Activated T-cell treated with anti-CD3 and anti-CD28 coated beads for 1 hour (primary cell): ENCODE data around the gene TTC31.

Experiments
- DNase-seq: peaks from one replicate; pipeline ENCODE4 v3.0.0-alpha.2; 2020; ENCODE audit warnings: low read depth

The TTC31 gene

DNA sequence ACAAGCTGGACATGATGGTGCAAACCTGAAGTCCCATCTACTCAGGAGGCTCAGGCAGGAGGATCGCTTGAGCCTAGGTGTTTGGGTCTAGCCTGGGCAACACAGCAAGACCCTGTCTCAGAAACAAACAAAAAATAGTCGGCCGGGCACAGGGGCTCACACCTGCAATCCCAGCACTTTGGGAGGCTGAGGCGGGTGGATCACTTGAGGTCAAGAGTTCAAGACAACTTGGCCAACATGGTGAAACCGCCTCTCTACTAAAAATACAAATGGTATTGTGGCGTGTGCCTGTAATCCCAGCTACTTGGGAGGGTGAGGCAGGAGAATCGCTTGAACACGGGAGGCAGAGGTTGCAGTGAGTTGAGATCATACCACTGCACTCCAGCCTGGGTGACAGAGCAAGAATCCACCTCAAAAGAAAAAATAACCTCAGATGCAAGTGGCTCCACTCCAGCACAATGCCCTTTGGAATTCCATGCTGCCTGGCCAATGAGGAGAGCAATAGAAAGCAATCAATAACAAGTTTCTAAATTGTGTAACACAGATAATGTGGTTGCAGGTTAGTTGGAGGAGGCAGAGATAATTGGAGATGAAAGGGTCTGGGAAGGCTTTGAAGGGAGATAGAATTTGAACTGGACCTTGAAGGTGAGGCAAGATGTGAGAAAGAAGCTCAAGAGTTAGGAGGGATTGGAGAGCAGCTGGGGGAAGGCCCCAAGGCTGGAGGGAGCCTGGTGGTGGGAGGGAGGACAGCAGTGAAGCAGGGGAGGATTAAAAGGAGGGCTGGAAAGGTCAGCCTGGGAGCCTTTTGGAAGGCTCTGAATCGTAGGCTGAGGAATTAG, 6.0 kb downstream of the TTC31 start:
- DNase-seq: no peak

DNA sequence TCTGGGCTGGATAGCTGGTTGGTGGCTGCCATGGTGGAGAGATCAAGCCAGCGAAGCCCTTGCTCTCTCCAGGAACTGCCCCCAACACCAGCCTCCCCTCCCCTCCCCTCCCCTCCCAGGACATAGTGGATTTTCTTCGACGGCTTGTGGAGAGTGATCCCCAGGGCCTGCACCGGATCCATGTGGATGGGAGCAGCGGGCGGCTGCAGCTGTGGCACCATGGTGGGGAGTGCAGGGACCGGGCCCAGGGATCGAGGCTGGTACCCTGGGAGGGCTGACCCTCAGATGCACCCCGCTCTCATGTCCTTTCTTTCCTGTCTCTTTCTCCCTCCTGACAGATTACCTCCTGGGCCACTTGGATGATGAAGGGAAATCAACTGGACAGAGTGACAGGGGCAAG, 7.0 kb downstream of the TTC31 start:
- no peak for DNase-seq

DNA sequence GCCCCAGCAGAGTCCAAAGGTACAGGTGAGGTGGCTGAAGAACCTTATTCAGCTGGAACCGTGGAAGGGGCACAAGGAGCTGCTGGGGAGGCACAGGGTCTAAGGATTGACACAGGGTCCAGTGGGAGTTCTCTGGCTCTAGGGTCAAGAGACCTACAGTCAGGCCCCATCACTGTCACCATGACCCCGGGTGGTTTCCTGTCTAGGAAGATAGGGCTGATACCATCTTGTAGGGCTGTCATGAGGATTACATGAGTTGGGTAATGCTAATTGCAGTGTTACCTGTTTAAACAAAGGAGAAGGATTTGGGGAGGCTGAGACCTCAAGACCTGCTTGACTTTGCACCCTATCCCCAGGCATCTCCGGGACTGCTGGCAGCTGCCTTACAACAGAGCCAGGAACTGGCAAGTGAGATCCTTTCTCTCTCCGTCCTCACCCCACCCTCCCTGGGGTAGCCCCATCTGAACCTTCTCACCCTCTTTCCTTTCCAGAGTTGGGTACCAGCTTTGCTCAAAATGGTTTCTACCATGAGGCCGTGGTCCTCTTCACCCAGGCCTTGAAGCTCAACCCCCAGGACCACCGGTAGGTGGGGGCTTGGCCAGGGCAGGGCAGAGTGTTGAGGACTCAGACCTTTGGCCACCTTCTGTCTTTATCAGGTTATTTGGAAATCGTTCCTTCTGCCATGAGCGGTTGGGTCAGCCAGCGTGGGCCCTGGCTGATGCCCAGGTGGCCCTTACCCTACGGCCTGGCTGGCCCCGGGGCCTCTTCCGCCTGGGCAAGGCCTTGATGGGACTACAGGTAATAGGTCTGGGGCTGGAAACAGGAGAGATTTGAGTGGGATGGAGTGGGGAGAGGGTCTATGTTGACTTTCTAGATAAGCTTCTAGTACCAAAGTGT, 9.0 kb downstream of the TTC31 start:
- no peak for DNase-seq

DNA sequence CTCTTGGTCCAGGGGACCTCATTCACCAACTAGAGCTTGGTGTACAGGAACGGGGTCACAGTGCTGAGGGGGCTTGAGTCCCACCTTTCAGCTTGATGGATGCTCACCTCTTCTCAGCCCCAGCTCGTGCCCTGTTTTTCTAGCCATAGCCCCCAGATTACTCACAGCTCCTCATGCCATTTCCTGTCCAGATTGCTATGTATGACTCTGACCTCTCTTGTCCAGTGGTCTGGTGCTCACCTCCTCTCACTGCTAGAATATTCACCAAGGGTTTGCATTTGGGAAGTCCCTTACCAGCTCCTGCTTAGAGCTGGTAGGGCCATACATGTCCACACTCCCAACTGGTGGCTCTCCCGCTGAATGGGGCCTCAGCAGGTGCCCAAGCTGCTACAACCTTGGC, 10.7 kb downstream of the TTC31 start:
- no peak for DNase-seq

DNA sequence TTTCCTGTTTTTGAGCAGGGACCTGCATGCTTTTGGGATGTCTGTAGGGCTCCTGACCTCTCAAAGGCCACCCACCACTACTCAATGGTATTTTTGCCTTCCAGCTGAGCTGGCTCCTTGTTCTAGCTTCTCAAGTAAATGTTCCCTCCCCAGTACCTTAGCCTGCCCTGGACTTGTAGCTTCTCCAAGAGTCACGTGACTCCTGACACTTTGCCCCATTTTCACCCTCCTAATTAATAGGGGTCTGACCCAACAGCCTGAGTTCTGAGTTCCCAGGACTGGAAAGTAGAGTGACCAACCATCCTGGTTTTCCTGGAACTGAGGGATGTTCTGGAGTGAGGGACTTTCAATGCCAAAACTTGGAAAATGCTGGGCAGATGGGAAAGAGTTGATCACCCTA, 12.6 kb downstream of the TTC31 start:
- no peak for DNase-seq

DNA sequence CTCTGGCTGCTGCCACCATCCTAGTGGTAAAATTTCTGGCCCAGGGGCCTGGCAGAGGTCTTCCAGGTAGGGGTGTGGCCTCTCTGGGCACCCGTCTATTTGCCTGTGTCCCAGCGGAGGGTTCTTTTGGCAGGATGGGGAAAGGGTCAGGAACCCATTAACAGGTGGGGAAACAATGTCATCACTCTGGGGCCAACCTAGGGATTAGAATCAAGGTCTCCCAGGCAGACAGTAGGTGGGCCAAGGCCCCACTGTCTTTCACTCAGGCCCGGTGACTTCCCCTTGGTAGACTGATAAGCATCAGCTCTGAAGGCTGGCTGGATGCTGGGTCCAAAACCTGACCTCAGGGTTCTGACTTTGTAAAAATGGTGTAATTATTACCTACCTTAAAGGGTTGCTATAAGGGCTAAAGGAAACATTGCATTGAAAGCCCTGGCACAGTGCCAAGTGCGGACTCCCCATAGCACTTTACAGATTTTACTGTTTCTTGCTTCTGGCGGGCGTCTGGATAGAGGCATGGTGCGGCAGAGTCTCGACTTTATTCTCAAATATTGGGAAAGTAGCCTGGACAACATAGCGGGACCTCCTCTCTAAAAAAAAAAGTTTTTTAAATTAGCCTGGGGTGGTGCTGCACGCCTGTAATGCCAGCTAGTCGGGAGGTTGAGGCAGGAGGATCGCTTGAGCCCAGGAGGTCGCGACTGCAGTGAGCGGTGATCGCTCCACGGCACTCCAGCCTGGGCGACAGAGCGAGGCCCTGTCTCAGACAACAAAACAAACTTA, 14.3 kb downstream of the TTC31 start:
- DNase-seq: no peak

DNA sequence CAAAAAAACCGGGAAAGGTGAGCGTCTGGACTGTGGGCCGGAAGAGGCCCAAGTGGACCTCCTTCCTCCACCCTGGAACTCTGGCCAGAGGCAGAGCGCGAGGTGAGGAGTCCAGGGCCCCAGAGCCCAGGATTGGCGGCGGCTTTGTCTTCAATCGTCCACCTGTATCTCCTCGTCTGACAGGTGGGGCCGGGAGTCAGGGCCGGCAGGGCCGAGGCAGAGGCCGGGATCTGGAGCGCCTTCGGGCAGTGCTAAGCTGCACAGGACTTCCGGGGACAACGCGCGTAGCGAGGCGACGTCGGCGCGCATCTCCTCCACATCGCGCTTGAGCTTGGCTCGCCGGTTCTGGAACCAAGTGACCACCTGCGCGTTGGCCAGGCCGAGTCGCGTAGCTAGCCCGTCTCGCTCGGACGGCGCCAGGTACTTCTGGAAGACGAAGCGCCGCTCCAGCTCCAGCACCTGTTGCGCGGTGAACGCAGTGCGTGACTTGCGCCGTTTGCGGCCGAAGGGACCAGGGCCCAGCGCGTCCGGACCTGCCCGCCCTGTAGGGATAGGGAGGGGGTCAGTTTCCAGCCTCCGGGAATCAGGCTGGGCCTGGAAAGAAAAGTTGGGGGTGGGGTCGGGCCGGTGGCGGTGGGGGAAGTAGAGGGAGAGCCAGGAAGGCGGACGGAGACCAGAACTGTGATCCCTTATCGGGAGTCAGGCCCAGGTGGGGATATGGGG, 15.1 kb downstream of the TTC31 start:
- no peak for DNase-seq

DNA sequence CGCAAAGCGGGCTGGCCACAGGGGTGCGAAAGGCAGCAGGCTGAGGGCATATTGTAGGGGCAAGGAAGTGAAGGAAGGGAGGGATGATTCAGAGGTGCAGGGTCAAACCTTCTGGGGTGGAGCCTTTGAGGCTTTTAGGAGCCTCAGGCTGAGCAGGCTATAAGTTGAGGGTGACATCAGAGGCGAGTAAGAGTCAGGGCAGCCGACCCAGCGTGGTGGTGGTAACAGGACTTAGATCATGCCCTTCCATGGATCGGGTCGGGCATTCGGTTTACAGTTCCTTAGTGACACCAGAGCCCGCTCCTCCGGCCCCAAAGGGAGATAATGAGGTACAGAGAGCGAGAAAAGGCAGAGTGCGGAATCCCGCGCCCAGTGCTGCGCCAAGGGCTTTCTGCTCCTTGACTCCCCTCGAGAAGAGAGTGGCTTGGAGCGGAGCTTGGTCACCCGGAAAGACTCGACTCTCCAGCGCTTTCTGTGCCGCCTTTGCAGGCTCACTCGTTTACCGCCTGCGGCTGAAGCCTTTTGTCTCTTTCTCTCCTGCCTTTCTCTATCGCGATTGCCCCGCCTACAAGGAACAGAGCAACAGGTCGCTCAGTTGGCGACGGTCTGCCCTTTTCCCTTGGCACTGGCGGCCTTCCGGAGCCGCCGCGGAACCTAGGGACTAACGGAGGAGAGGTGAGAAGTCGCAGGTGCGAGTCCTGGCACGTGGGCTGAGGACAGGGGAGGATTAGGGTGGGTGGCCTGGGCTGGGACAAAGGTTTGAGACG, 15.8 kb downstream of the TTC31 start:
- no peak for DNase-seq

DNA sequence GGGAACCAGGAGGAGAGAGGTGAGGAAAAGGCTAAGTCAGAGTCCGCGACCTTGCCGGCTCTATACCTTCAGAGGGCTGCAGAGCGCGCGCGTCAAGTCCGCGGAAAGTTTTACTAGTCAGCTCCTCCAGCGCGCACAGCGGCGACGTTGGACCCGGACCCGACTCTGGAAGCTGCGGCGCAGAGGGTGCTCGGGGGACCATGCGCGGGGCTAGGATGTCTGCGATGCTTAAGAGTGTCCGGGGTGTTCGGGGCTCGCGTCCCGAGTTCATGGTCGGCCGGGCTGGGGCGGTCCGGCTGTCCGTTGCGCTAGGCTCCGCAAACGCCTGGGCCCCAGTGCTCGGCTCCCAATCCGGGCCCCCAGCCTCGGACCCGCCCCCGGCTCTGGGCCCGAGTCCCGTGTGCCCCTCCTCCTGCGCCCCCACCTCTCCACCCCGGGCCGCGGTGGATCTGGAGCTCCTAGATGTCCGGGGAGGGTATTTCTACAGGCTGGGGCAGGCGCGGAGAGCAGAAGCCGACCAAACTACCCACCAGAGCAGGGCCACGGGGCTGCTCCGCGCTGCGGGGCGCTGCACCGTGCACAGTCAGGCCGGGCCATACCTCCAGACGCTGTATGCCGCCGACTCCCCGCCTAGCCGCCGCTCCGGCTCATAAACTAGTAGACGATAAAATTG, 16.5 kb downstream of the TTC31 start, which contains the start of gene LBX2:
TSS of gene LBX2 (minus strand) at position 337 of the 673 bp plus-strand sequence. CDS start at position 271, 66 bp downstream.
- no peak for DNase-seq

DNA sequence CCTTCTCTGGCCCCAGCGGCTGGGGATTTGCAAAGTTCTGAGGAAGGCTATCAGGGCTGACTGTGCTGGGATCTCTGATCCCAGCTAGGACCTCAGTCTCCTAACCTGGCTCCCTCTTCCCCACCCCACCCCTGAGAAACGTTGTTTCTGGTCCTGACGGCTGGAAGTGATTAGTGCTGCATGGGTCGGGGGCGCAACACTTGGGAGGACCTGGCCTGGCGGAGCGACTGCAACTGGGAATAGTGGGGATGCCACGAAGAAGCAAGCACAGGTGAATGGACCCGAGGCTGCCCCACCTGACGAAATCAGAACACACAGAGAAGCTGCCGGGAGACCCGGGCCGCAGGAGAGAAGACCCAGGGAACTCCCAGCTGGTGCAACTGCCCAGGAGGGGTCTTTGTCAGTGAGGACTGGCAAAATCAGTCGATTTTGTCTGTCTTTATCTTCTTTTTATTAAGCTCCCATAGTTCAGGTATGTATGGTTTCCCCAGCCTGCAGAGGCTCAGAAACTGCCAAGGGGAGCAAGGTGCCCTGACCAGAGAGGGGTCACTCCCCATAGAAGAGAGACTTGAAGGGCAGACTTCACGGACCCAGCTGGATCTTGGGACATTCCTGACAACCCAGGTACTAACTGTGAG, 17.2 kb downstream of the TTC31 start:
- no peak for DNase-seq

DNA sequence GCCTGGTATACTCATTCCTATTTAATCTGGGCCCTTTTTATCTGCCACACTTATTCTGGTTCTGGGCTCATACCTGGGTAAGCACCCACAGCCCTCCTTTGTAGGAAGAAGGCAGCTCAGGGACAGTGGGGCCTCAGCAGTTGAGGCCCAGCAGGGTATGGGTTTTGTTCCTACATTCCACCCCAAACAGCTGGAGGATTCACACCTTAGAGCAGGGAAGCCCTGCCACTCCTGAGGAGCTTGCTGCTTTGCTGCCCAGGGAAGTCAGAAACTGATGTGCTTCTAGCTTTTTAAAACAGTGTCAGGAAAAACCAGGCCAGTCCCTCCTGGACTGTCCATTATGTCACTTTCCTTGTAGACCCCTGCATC, 17.7 kb downstream of the TTC31 start:
- no peak for DNase-seq

GRCh38 chr2:74501335-74502071, 18.6 kb downstream of the TTC31 start:
- DNase-seq: no peak

- no peak for DNase-seq
These were observed 19.4 kb downstream of the TTC31 start for GRCh38 chr2:74502147-74502719.

DNA sequence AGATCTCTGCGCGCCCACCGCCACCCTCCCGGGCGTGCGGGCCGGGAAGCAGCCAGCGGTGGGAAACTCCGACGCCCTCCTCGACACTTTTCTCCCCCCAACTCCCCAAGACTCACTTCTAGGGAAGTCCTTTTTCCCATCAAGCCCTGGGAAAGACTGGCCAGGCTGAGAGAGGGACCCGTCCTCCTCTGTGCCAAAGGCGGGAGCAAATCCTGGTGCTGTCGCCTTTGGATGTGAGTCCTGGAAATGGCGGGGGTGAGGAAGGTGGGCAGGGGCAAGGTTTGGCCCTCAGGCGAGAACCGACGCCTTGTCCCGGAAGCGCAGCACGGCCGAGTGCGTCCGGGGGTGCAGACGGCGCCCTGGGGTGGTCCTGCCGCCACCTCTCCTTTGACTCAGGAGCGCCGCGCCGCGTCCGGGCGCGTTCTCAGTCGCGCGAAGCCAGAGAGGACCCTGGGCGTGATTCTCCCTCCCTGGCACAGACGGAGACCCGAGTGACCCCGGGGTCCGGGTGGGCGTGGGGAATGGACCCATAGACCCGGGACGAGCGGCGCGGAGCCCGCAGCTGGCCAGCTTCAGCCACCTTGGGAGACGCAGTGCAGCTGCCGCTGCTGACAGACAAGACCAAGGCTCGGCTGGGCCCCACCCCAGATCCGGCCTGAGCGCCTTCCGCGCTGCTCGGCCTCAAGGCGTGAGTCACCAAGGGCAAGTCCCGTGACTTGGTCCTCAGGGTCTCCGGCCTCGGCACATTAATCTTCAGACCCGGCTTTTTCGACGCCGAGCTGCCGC, 20.0 kb downstream of the TTC31 start:
- no peak for DNase-seq

GRCh38 chr2:74503506-74504475, 20.9 kb downstream of the TTC31 start:
- DNase-seq: no peak

DNA sequence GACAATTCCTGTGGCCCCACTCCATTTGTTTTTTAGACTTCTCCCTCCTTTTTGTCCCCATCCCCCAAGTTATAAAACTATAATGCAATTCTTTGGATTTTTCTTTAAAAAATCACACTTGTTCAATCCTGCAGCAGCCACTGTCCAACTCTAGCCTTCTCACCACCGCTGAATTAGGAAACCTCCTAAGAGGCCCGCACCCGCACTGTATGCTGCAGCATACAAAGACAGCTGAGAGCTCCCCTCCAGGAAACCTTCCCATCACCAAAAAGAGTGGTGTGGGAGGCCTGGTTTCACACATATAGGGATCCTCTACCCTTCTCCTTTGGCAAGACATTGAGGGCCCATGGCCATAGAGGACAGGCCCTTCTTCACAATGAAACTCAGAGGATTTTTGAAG, 21.7 kb downstream of the TTC31 start:
- DNase-seq: no peak
